Measurements from ENCODE around the gene VPS33B.

The VPS33B gene

GRCh38 chr15:90955624-90956273 lies 66.6 kb downstream of the VPS33B start:
- no peaks in the 10 kb centered on the region for H3K27me3 Mint-ChIP-seq (ENCODE audit: low read depth)
- peak overlapping the region; percentile 88 for H3K27ac Mint-ChIP-seq
- H3K4me1 Mint-ChIP-seq (ENCODE audit: low read depth): peaks cover 11% of the 10 kb centered on the region
- H3K9me3 Mint-ChIP-seq: no peaks in the 10 kb centered on the region
- peaks cover 11% of the 10 kb centered on the region for H3K36me3 Mint-ChIP-seq (ENCODE audit: low read depth)
- H3K4me3 Mint-ChIP-seq: peak overlapping the region; percentile 84

GRCh38 chr15:90954712-90955623 lies 67.4 kb downstream of the VPS33B start, which contains the start of gene RCCD1:
Gene RCCD1 (plus strand): TSS chr15:90954884. CDS start chr15:90956735, 1,851 bp downstream.
- Mint-ChIP-seq H3K4me1 (ENCODE audit: low read depth) (peaks cover 11% of the 10 kb centered on the region), H3K36me3 (ENCODE audit: low read depth) (peaks cover 11% of the 10 kb centered on the region), H3K9me3 (no peaks in the 10 kb centered on the region), H3K27ac (peak within 1 kb of the TSS; percentile 88), H3K4me3 (peak within 1 kb of the TSS; percentile 84), H3K27me3 (ENCODE audit: low read depth) (no peaks in the 10 kb centered on the region)

- Mint-ChIP-seq H3K36me3 (ENCODE audit: low read depth) (peaks cover 15% of the 10 kb centered on the region), H3K4me3 (peak overlapping the region; percentile 80), H3K9me3 (no peaks in the 10 kb centered on the region), H3K4me1 (ENCODE audit: low read depth) (peaks cover 10% of the 10 kb centered on the region), H3K27ac (peak overlapping the region; percentile 88), H3K27me3 (ENCODE audit: low read depth) (no peaks in the 10 kb centered on the region)
These were observed 68.3 kb downstream of the VPS33B start for GRCh38 chr15:90953947-90954711.

DNA sequence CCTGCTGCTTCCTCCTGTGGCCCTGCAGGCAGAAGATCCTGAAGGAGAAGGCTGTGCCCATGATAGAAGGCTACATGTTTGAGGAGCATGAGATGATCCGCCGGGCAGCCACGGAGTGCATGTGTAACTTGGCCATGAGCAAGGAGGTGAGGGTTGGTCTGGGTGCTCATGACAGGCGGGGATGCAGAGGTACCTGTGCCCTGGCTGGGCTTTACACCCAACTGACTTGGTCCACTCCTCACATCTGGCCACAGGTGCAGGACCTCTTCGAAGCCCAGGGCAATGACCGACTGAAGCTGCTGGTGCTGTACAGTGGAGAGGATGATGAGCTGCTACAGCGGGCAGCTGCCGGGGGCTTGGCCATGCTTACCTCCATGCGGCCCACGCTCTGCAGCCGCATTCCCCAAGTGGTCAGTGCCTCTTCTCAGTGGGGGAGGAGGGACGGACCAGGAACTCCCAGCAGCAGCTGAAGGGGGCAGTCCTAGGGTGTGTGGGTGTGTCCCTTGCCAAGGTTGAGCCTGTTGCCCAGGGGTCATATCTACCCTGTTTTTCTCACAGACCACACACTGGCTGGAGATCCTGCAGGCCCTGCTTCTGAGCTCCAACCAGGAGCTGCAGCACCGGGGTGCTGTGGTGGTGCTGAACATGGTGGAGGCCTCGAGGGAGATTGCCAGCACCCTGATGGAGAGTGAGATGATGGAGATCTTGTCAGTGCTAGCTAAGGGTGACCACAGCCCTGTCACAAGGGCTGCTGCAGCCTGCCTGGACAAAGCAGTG lies 69.3 kb downstream of the VPS33B start:
- peaks cover 20% of the 10 kb centered on the region for H3K36me3 Mint-ChIP-seq (ENCODE audit: low read depth)
- peaks cover 10% of the 10 kb centered on the region for H3K4me1 Mint-ChIP-seq (ENCODE audit: low read depth)

DNA sequence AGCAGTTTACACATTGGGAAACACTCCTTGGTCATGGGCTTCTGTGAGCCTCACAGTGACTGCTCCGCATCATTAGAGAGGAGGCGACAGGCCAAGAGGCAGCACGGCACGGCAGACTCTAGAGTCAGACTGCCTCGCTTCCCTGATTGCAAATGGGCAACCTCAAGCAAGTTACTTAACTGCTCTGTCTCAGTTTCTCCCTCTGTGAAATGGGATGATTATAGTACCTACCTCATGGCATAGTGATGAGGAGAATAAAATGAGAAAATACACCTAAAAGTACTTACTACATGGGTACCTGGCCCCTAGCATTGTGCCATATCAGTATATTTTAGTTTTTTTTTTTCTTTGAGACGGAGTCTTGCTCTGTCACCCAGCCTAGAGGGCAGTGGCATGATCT lies 71.7 kb downstream of the VPS33B start:
- H3K4me3 Mint-ChIP-seq: no peak overlapping the region
- H3K4me1 Mint-ChIP-seq (ENCODE audit: low read depth): peaks cover 3% of the 10 kb centered on the region
- H3K9me3 Mint-ChIP-seq: no peaks in the 10 kb centered on the region
- H3K27ac Mint-ChIP-seq: no peak overlapping the region
- peaks cover 28% of the 10 kb centered on the region for H3K36me3 Mint-ChIP-seq (ENCODE audit: low read depth)
- H3K27me3 Mint-ChIP-seq (ENCODE audit: low read depth): no peaks in the 10 kb centered on the region

More for the DNA sequence above, 69.3 kb downstream of the VPS33B start:
- Mint-ChIP-seq H3K9me3 (no peaks in the 10 kb centered on the region), H3K4me3 (peak overlapping the region; percentile 37), H3K27me3 (ENCODE audit: low read depth) (no peaks in the 10 kb centered on the region), H3K27ac (no peak overlapping the region)

GRCh38 chr15:90949979-90950675 lies 72.3 kb downstream of the VPS33B start:
- H3K4me1 Mint-ChIP-seq (ENCODE audit: low read depth): peaks cover 3% of the 10 kb centered on the region
- peaks cover 28% of the 10 kb centered on the region for H3K36me3 Mint-ChIP-seq (ENCODE audit: low read depth)
- no peak overlapping the region for H3K27ac Mint-ChIP-seq
- H3K27me3 Mint-ChIP-seq (ENCODE audit: low read depth): no peaks in the 10 kb centered on the region
- H3K9me3 Mint-ChIP-seq: no peaks in the 10 kb centered on the region
- H3K4me3 Mint-ChIP-seq: no peak overlapping the region

Measured in T-helper 1 cell treated with Interleukin-12 subunit alpha and Interleukin-12 subunit beta and Interleukin-4 antibody, amounts not matched to agents 30 μg/mL and 1 μg/mL, for 36 hours (primary cell).